Measurements from ENCODE around the gene PYCR2. TPM values are rescaled to one million over a fixed set of nuclear protein-coding genes. Genes with fewer than 3 reads are reported as not detected.

Gene PYCR2
- total RNA-seq, 2 experiments from 2014 or later, result 132 to 134 TPM

DNA sequence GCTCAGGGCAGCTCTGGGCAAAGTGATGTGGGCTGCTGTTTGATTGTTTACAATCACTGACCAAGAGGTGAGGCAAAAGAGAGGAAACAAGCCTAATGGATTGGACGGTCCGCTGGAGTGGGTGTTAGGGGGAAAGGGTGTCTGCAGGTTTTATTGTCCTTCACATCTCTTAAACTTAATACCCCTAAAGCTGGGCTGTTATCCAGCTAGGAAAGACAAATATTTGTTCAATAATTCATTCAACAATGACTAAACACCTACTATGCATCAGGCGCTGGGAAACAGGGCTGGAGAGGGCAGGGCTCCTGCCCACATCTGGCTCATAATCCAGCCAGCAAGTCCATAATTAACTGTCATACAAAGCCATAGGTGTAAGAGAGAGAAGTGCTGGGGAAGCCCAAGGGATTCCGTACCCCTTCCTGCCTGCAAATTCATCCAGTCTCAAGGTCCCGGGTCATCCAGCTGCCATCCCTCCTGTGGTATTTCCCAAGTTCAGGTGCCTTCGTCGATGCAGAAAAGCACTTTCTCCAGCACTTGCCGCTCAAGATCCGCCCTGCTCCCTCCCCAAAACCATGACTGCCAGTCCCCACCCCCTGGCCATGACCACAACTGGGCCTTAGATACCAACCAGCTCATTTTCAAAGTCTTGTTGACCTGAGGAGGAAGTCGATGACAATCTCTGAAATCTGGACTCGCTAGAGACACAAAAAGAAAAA, 52.5 kb downstream of the PYCR2 start:
- TF ChIP-seq, protein P1, sequence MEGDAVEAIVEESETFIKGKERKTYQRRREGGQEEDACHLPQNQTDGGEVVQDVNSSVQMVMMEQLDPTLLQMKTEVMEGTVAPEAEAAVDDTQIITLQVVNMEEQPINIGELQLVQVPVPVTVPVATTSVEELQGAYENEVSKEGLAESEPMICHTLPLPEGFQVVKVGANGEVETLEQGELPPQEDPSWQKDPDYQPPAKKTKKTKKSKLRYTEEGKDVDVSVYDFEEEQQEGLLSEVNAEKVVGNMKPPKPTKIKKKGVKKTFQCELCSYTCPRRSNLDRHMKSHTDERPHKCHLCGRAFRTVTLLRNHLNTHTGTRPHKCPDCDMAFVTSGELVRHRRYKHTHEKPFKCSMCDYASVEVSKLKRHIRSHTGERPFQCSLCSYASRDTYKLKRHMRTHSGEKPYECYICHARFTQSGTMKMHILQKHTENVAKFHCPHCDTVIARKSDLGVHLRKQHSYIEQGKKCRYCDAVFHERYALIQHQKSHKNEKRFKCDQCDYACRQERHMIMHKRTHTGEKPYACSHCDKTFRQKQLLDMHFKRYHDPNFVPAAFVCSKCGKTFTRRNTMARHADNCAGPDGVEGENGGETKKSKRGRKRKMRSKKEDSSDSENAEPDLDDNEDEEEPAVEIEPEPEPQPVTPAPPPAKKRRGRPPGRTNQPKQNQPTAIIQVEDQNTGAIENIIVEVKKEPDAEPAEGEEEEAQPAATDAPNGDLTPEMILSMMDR (IDR thresholded peaks at IDR 0.05), result no peak
- H3K4me3 Mint-ChIP-seq, result no peak overlapping the region
- ChIA-PET CTCF (interaction anchor here (1.7 to 2.7 kb wide), 2 partner anchors 10 to 40 kb away, joined by 4 to 12 read pairs; partner anchors contain the start of gene TMEM63A), POLR2A (interaction anchor here (0.8 to 1.7 kb wide), 6 partner anchors 9 to 94 kb away, joined by 3 to 9 read pairs (median 4); partner anchors contain the start of genes SRP9 and TMEM63A)
- no peak overlapping the region for H3K27ac Mint-ChIP-seq
- H3K4me1 Mint-ChIP-seq (ENCODE audit: low read depth), result peaks cover 43% of the 10 kb centered on the region
- ATAC-seq, result no peak
- H3K9me3 Mint-ChIP-seq, result no peaks in the 10 kb centered on the region
- H3K36me3 Mint-ChIP-seq (ENCODE audit: low read depth), result peaks cover 23% of the 10 kb centered on the region
- no peaks in the 10 kb centered on the region for H3K27me3 Mint-ChIP-seq
- no peak for DNase-seq
- intact Hi-C loops (cut with micrococcal nuclease), result no loop called here

DNA sequence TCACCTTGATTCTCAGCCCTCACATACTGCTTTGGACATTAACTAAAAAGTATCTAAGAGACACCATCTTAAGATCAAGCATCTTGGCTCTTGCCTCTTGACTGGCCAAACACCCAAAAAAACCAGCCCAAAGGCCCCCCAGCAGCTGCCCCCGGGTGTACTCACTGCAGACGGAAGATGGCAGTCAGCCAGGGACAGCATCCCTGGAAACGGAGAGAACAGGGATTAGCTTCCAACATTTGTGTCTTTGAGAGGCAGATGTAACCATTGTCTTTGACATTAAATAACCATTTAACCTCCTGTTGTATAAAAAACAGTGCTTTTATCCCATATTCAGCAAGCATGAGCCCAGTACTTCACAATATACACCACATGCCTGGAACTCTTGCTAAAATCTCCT, 53.1 kb downstream of the PYCR2 start:
- intact Hi-C loops (cut with micrococcal nuclease), result no loop called here
- TF ChIP-seq, protein P1 (IDR thresholded peaks at IDR 0.05), result no peak
- Mint-ChIP-seq H3K9me3 (no peaks in the 10 kb centered on the region), H3K4me3 (no peak overlapping the region), H3K27ac (no peak overlapping the region), H3K36me3 (ENCODE audit: low read depth) (peaks cover 22% of the 10 kb centered on the region), H3K27me3 (no peaks in the 10 kb centered on the region), H3K4me1 (ENCODE audit: low read depth) (peaks cover 44% of the 10 kb centered on the region)
- ATAC-seq (no peak), DNase-seq (no peak)
- ChIA-PET POLR2A (interaction anchor here (0.8 to 1.7 kb wide), 5 partner anchors 10 to 93 kb away, joined by 3 to 9 read pairs (median 4); partner anchors contain the start of genes SRP9 and TMEM63A), CTCF (interaction anchor here (1.7 to 2.7 kb wide), 2 partner anchors 11 to 40 kb away, joined by 4 to 12 read pairs; partner anchors contain the start of gene TMEM63A)

Small RNA genes within 50 kb of the gene (microRNA-seq; reads per million reads assigned to microRNA genes)
- 2.1 reads per million for gene MIR6741 (ENCODE audit: borderline microRNAs expressed, borderline replicate concordance)

Other genes with a start within 250 kb of the PYCR2 start
- 100 to 1,000 TPM; 275 to 304 TPM for gene SRP9, start 146.4 kb downstream of the PYCR2 start, total RNA-seq
- gene EPHX1, start 114.1 kb downstream of the PYCR2 start, total RNA-seq, result 1 to 10 TPM; 2.1 to 3.6 TPM
- gene TMEM63A, start 41.9 kb downstream of the PYCR2 start, total RNA-seq, result 10 to 100 TPM; 51.4 to 54.6 TPM
- under 1 TPM; 0.16 to 0.83 TPM for gene LEFTY1, start 35.1 kb downstream of the PYCR2 start, total RNA-seq
- gene LEFTY2, start 17.0 kb upstream of the PYCR2 start, total RNA-seq, result not detected
- gene SDE2, start 75.1 kb upstream of the PYCR2 start, total RNA-seq, result 10 to 100 TPM; 14.9 to 15.5 TPM
- 100 to 1,000 TPM; 287 to 308 TPM for gene H3-3A, start 138.5 kb upstream of the PYCR2 start, total RNA-seq

All from activated CD8-positive, alpha-beta T cell treated with anti-CD3 and anti-CD28 coated beads for 36 hours (primary cell).